Testis (tissue), 2 donors: ENCODE results near the gene CCDC192.

Experiments used
- CTCF ChIP-seq, 3 experiments: fragments of 450-650 bp in 2 of 3; fragments of 200-600 bp in 1 of 3; sonication (generic) in 1 of 3; IDR thresholded peaks; one replicate each; pipeline ENCODE4 v1.5.1; 2016 to 2019; ENCODE audit warnings: antibody characterized with exemption in 3 of 3, mild to moderate bottlenecking in 2 of 3, moderate library complexity in 1 of 3
- POLR2A ChIP-seq: fragments of 450-650 bp; IDR thresholded peaks from one replicate; pipeline ENCODE4 v1.6.1; 2017; ENCODE audit warnings: antibody characterized with exemption, mild to moderate bottlenecking, moderate library complexity

- TF ChIP-seq CTCF (IDR thresholded peaks at IDR 0.05) = no peak
- TF ChIP-seq POLR2A = no peak
Measured at GRCh38 chr5:127951791-127952190, 248.6 kb downstream of the CCDC192 start.
